ENCODE data around the gene FERMT2. TPM values are rescaled to one million over a fixed set of nuclear protein-coding genes. Genes with fewer than 3 reads are reported as not detected.

FERMT2 gene
- total RNA-seq, 1 donor = 1.6 TPM

DNA sequence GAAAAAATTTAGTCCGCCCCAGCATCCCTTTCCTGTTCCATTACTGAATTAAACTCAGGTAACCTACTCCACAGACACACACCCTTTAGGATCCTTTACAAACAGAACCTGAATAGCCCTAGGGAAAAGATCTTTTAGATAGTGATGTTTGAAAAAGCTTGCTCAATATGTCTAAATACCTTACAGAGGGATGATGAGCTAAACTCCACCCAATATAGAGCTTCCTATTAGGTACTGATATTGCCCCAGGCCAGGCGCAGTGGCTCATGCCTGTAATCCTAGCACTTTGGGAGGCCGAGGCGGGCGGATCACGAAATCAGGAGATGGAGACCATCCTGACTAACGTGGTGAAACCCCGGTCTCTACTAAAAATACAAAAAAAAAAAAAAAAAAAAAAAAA, 50.1 kb downstream of the FERMT2 start:
- Histone ChIP-seq H3K4me3 (ENCODE audit: low read length) (no peak overlapping the region), H3K27me3 (ENCODE audit: insufficient read depth, low read length) (no peaks in the 10 kb centered on the region), H3K9me3 (ENCODE audit: low read depth, low read length) (no peaks in the 10 kb centered on the region), H3K4me1 (ENCODE audit: insufficient read depth, low read length) (no peaks in the 10 kb centered on the region)

DNA sequence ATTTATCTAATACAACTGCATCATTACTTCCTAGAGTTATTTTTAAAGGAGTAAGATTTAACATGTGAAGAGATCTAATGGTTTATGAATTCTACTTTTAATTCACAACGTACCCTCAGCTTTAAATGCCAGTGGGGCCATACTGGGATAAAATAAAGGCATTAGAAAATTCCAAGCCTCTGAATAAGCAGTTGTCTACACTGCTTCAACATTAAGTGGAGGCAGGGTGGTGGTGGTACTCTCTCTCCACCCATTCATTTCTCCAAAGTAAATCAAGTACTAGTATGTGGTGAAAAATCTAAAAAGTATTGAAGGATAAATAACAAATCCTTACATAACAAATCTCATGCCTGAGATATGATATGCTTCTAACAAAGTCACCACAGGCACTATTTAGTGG, 52.4 kb downstream of the FERMT2 start:
- Histone ChIP-seq H3K27me3 (ENCODE audit: insufficient read depth, low read length) (no peaks in the 10 kb centered on the region), H3K4me1 (ENCODE audit: insufficient read depth, low read length) (no peaks in the 10 kb centered on the region), H3K4me3 (ENCODE audit: low read length) (no peak overlapping the region), H3K9me3 (ENCODE audit: low read depth, low read length) (no peaks in the 10 kb centered on the region)

DNA sequence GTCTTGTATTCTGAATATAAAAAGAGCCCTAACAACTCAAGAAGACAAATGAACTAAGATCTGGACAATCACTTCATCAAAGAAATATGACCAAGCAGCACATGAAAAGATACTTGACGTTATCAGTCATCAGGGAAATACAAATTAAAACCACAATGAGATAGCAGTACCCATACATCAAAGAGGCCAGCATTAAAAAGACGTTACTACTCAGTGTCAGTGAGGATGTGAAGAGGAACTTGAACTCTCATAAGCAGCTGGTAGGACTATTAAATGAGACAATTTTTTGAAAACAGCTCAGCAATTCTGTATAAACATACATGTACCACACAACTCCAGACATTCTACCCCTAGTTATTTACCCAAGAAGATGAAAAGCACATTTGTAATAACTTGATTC, 55.9 kb downstream of the FERMT2 start:
- Histone ChIP-seq H3K9me3 (ENCODE audit: low read depth, low read length) (no peaks in the 10 kb centered on the region), H3K4me1 (ENCODE audit: insufficient read depth, low read length) (no peaks in the 10 kb centered on the region)

DNA sequence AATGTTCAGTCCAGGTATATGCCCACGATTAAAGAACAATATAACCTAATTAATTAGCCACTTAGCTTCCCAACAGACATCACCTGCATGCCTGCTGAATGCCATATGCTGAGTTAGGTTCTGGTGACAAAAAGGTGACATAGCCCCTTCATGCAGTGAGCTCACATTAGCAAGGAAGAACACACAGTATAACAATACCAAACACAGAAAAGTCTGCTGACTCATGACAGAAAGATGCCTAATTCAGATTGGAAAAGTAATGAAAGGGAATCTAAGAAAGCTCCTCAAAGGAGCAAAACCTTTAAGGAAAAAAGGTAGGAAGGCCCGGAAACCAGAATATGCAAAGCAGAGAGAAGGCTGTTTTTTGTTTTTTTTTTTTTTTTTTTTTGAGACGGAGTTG, 59.0 kb downstream of the FERMT2 start:
- Histone ChIP-seq H3K4me1 (ENCODE audit: insufficient read depth, low read length) (no peaks in the 10 kb centered on the region), H3K9me3 (ENCODE audit: low read depth, low read length) (no peaks in the 10 kb centered on the region), H3K4me3 (ENCODE audit: low read length) (no peak overlapping the region), H3K27me3 (ENCODE audit: insufficient read depth, low read length) (no peaks in the 10 kb centered on the region)

More for the DNA sequence above, 55.9 kb downstream of the FERMT2 start:
- H3K27me3 ChIP-seq (ENCODE audit: insufficient read depth, low read length) = no peaks in the 10 kb centered on the region
- H3K4me3 ChIP-seq (ENCODE audit: low read length) = no peak overlapping the region

DNA sequence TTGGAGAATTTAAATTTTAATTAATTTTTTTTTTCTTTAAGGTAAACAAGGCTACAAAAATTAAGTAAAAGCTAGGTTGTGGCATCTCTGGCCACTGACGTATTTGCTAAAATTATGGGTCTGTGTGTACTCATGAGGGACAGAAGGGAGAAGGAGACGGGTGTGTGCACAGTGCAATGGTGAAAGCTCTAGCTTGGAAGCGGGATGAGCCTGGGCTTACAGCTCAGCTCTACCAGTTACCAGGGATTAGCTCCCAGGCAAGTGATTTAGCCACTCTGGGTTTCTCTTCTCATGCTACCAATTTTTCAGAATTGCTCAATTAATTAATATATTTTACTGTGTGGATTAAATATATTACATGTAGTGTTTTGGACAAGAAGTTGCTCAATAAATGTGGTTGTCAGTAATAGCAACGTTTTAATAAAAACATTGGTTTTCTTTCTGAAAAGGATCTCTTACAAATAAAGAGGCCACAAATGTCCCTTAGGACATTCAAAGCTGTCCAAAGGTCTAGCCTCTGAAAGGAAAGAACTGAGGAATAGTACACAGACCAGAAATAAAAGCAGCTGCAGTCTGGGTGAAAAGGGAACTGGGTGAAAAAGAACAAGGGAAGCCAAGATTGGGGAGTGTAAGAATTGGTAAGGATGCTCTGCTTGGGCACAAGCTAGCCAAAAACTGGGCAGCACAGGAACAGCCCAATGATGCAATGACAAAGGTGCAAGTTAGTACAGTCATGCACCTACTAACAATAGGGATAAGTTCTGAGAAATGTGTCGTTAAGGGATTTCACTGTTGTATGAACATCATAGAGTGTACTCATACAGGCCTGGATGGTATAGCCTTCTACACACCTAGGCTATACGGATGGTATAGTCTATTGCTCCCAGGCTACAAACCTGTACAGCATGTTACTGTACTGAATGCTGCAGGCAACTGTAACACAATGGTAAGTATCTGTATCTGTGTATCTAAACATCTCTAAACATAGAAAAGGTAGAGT, 61.7 kb downstream of the FERMT2 start:
- H3K9me3 ChIP-seq (ENCODE audit: low read depth, low read length) = no peaks in the 10 kb centered on the region
- H3K4me1 ChIP-seq (ENCODE audit: insufficient read depth, low read length) = no peaks in the 10 kb centered on the region
- no peak overlapping the region for H3K4me3 ChIP-seq (ENCODE audit: low read length)

DNA sequence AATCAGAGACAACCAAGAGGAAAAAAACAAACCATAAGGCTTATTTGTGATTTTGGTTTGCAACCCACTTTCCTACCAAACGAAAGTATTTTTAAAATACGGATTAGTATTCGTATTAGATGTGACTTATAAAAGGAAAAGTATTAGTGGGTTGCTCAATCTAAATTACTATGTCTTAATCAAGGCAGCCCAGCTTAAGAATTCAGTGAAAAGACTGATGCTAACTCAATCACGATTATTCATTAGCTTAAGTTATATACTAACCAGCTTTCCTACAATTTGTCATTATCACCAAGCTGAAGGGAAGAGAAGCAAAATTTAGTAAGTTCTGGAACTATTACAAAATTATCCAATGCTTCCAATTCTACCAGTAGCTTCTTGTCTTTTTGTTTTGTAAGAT, 62.7 kb downstream of the FERMT2 start:
- no peaks in the 10 kb centered on the region for H3K4me1 ChIP-seq (ENCODE audit: insufficient read depth, low read length)
- H3K9me3 ChIP-seq (ENCODE audit: low read depth, low read length) = no peaks in the 10 kb centered on the region
- no peaks in the 10 kb centered on the region for H3K27me3 ChIP-seq (ENCODE audit: insufficient read depth, low read length)
- H3K4me3 ChIP-seq (ENCODE audit: low read length) = no peak overlapping the region

More for the DNA sequence above, 61.7 kb downstream of the FERMT2 start:
- H3K27me3 ChIP-seq (ENCODE audit: insufficient read depth, low read length) = no peaks in the 10 kb centered on the region

DNA sequence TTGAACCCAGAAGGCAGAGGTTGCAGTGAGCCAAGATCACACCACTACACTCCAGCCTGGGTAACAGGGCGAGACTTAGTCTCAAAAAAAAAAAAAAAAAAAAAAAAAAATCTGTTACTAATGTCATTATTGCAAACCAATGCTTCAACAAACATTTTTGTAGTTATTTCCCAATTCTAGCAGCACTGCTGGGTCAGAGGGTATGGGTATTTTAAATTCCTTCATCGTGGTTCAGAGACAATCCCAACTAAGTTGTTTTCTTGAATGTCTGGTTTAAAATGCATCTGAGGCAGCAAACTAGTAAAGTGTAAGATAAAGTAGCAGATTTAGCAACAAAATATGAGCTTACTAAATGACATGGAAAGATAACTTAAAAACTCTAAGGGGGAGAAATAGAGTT, 65.6 kb downstream of the FERMT2 start:
- Histone ChIP-seq H3K4me1 (ENCODE audit: insufficient read depth, low read length) (no peaks in the 10 kb centered on the region), H3K27me3 (ENCODE audit: insufficient read depth, low read length) (no peaks in the 10 kb centered on the region), H3K4me3 (ENCODE audit: low read length) (no peak overlapping the region), H3K9me3 (ENCODE audit: low read depth, low read length) (no peaks in the 10 kb centered on the region)

DNA sequence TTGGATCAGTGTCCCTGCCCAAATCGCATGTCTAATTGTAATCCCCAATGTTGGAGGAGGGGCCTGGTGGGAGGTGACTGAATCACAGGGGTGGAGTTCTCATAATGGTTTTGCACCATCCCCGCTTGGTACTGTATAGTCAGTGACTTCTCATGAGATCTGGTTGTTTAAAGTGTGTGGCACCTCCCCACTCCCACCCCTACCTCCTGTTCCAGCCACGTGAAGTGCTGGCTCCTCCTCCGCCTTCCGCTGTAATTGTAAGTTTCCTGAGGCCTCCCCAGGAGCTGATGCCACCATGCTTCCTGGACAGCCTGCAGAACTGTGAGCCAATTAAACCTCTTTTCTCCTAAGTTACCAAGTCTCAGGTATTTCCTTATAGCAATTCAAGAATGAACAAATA, 67.2 kb downstream of the FERMT2 start:
- no peaks in the 10 kb centered on the region for H3K27me3 ChIP-seq (ENCODE audit: insufficient read depth, low read length)
- H3K9me3 ChIP-seq (ENCODE audit: low read depth, low read length) = no peaks in the 10 kb centered on the region
- no peaks in the 10 kb centered on the region for H3K4me1 ChIP-seq (ENCODE audit: insufficient read depth, low read length)
- H3K4me3 ChIP-seq (ENCODE audit: low read length) = no peak overlapping the region

DNA sequence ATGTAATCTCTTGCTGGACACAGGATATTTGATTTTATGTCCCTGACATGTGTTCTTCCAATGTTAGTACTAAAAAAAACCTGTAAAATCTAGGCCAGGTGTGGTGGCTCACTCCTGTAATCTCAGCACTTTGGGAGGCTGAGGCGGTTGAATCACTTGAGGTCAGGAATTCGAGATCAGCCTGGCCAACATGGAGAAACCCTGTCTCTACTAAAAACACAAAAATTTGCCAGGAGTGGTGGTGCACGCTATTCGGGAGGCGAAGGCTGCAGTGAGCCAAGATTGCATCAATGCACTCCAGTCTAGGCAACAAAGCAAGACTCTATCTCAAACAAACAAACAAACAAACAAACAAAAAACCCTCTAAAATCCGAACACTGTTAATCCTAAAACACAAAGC, 68.0 kb downstream of the FERMT2 start:
- Histone ChIP-seq H3K9me3 (ENCODE audit: low read depth, low read length) (no peaks in the 10 kb centered on the region), H3K4me3 (ENCODE audit: low read length) (no peak overlapping the region), H3K4me1 (ENCODE audit: insufficient read depth, low read length) (no peaks in the 10 kb centered on the region), H3K27me3 (ENCODE audit: insufficient read depth, low read length) (no peaks in the 10 kb centered on the region)

DNA sequence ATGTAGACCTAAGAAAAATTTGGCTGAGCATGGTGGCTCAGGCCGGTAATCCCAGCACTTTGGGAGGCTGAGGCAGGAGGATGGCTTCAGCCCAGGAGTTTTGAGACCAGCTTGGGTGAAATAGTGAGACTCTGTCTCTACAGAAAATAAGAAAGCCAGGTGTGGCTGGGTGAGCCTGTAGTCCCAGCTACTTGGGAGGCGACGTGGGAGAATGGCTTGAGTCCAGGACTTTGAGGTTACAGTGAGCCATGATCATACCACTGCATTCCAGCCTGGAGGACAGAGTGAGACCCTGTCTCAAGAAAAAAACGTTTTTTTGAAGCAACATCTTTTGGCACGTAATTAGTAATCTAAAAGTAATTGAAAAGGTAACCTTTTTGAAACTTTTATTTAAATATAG, 70.9 kb downstream of the FERMT2 start:
- Histone ChIP-seq H3K4me1 (ENCODE audit: insufficient read depth, low read length) (no peaks in the 10 kb centered on the region), H3K9me3 (ENCODE audit: low read depth, low read length) (no peaks in the 10 kb centered on the region), H3K4me3 (ENCODE audit: low read length) (no peak overlapping the region), H3K27me3 (ENCODE audit: insufficient read depth, low read length) (no peaks in the 10 kb centered on the region)

DNA sequence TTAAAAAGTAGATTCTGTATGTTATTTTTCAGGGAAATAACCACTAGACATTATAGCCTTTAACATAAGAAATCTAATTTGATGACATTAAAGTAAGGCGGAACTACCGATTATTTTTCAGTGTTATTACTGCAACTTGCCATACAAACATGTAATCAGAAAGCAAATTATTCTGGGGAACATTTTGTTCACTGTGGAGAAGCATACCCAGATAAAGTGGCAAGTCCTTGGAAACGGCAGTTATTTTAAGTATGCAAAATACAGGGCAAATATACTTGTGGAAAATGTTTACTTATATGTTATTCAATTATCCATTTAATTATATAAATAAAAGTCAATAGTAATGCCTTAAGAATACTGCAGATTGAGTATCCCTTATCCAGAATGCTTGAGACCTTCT, 71.9 kb downstream of the FERMT2 start:
- Histone ChIP-seq H3K4me3 (ENCODE audit: low read length) (no peak overlapping the region), H3K4me1 (ENCODE audit: insufficient read depth, low read length) (no peaks in the 10 kb centered on the region), H3K9me3 (ENCODE audit: low read depth, low read length) (no peaks in the 10 kb centered on the region), H3K27me3 (ENCODE audit: insufficient read depth, low read length) (no peaks in the 10 kb centered on the region)

DNA sequence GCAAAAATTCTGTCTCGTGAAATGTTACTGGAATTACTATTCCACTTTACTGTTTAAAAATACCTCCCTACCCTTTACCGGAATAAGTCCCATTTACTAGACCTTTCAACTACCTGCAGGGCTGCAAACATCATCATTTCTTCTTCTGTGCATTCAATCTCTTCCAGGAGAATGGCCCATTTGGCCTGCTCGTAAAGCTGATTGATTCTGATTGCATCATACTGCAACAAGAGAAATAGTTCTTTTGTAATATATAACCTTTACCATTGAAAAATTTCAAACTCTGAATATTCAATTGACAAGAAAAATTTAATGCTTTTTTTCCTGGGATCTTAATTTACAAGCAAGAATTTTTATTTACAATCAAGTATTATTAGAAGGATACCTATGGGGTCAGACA, 72.4 kb downstream of the FERMT2 start:
- Histone ChIP-seq H3K4me1 (ENCODE audit: insufficient read depth, low read length) (no peaks in the 10 kb centered on the region), H3K4me3 (ENCODE audit: low read length) (no peak overlapping the region), H3K9me3 (ENCODE audit: low read depth, low read length) (no peaks in the 10 kb centered on the region), H3K27me3 (ENCODE audit: insufficient read depth, low read length) (no peaks in the 10 kb centered on the region)

DNA sequence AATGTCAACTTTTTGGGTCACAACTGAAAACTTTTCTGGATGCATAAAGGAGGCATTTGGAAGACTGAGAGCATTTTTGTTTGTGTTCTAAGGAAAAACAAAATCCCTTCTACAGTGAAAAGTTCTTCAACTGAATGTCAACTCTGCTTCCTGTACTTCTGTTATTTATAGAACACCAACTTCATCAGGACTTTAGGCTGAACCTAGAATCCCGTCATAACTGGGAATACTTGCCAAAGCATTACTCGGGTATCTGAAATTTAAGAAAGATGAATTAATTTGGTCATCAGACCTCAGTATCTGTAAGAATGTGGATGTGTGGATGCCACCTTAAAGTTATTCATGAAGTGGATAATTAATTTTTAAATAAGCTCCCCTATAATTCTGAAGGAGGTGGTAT, 73.2 kb downstream of the FERMT2 start:
- Histone ChIP-seq H3K4me1 (ENCODE audit: insufficient read depth, low read length) (no peaks in the 10 kb centered on the region), H3K27me3 (ENCODE audit: insufficient read depth, low read length) (no peaks in the 10 kb centered on the region), H3K9me3 (ENCODE audit: low read depth, low read length) (no peaks in the 10 kb centered on the region), H3K4me3 (ENCODE audit: low read length) (no peak overlapping the region)

DNA sequence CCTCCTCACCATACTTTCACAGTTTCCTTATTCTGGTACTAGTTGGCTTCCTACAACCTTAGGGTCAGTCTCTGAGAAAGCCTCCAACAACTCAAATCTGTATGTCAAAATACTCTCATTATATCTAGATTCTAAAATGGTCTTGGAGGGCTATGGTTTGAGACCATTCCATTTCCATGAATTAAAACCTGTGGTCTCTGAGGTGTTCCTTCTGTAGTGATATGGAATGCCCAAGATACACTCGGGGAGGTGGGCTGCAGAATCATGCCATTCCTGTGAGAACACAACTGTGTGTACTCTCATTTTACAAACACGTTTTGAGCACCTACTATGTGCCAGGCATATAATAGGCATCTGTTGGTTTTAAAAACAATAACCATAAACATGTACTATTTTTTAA, 74.0 kb downstream of the FERMT2 start:
- Histone ChIP-seq H3K27me3 (ENCODE audit: insufficient read depth, low read length) (no peaks in the 10 kb centered on the region), H3K4me3 (ENCODE audit: low read length) (no peak overlapping the region), H3K4me1 (ENCODE audit: insufficient read depth, low read length) (no peaks in the 10 kb centered on the region), H3K9me3 (ENCODE audit: low read depth, low read length) (no peaks in the 10 kb centered on the region)

DNA sequence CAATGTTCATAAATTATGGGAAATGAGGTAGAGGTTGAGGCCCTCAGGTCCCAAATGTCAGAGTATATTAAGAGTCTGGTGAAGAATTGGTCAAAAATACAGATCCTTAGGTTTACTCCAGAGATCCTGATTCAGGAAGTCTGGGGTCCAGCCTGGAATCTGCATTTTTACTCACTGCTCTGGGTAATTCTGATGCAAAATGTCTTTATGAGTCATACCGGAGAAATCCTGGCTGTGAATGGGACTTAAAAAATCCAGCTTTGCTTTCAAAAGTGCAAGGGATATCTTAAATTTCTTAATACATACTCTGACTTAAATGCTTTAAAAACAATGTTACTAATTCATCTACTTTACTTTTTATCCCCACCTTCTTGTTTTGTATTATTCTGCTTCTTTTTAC, 74.5 kb downstream of the FERMT2 start:
- H3K4me1 ChIP-seq (ENCODE audit: insufficient read depth, low read length) = no peaks in the 10 kb centered on the region
- no peaks in the 10 kb centered on the region for H3K9me3 ChIP-seq (ENCODE audit: low read depth, low read length)
- no peaks in the 10 kb centered on the region for H3K27me3 ChIP-seq (ENCODE audit: insufficient read depth, low read length)
- H3K4me3 ChIP-seq (ENCODE audit: low read length) = no peak overlapping the region

DNA sequence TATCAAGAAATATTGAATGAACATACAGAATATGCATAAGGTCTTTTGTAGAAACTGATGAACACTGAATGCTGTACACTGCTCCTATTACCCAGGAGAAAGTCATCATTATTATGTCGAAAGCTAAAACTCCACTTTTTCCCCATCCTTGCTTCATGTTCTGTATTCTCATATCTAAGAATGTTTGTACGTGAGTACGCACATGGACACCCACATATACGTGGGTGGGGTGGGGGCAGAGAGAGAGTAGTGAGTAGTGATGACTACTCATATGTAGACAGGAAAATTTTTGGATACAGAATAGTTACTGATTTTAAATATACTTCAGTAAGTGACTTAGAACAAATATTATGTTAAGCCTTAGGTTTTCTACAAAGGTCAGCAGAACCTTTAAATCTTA, 75.1 kb downstream of the FERMT2 start:
- no peak overlapping the region for H3K4me3 ChIP-seq (ENCODE audit: low read length)
- H3K9me3 ChIP-seq (ENCODE audit: low read depth, low read length) = no peaks in the 10 kb centered on the region
- H3K27me3 ChIP-seq (ENCODE audit: insufficient read depth, low read length) = no peaks in the 10 kb centered on the region
- no peaks in the 10 kb centered on the region for H3K4me1 ChIP-seq (ENCODE audit: insufficient read depth, low read length)
